GM12878 (cell line): ENCODE measurements around the gene DOCK1. TPM values are rescaled to one million over a fixed set of nuclear protein-coding genes. Genes with fewer than 3 reads are reported as not detected.

Experiments used
- ATAC-seq: fragments of 200-7000 bp; cut with Tn5 transposase; 3 replicates; pipeline ENCODE4 v1.9.1; 2020; ENCODE audit warnings: mild to moderate bottlenecking, moderate library complexity
- BruUV-seq: library from RNA; stranded (reverse); fragments of 400-500 nt; replicated peaks from 2 replicates; lab custom pipeline; 2021; lab: Mats Ljungman, UMichigan
- CTCF ChIA-PET: fragments of 300-600 bp; sonication (Branson Sonifier 250); formaldehyde crosslinking; extraction: SDS; loops from one replicate; lab custom pipeline; 2021; ENCODE audit warnings: inconsistent platforms; lab: Yijun Ruan, JAX
- POLR2A ChIA-PET: fragments of 350-600 bp; formaldehyde crosslinking; extraction: SDS; loops from one replicate; lab custom pipeline; 2021; ENCODE audit warnings: inconsistent platforms; lab: Charles Lee
- RAD21 ChIA-PET: fragments of 300-600 bp; sonication (Branson Sonifier 250); formaldehyde crosslinking; loops from one replicate; lab custom pipeline; 2023; ENCODE audit warnings: antibody characterized with exemption; ENCODE audit not compliant: unreplicated experiment; lab: Charles Lee
- SMC1A ChIA-PET: fragments of 300-600 bp; sonication (Branson Sonifier 250); formaldehyde crosslinking; loops from one replicate; lab custom pipeline; 2023; ENCODE audit not compliant: unreplicated experiment, uncharacterized antibody; lab: Charles Lee
- DNase-seq: peaks from one replicate; pipeline ENCODE4 v3.0.0-alpha.2; 2011; ENCODE audit warnings: low read depth, low spot score
- FAIRE-seq: peaks from 3 replicates; lab custom pipeline; 2011; peaks lifted over from hg19 to GRCh38; lab: Jason Lieb, UNC
- H2AFZ ChIP-seq: 2 replicates; pipeline ENCODE4 v1.6.0; 2011; ENCODE audit warnings: low read depth, low read length, control low read depth; ENCODE audit not compliant: control insufficient read depth
- H3K27ac ChIP-seq: 2 replicates; pipeline ENCODE4 v1.5.1; 2011; ENCODE audit warnings: control low read depth; ENCODE audit not compliant: control insufficient read depth, insufficient read depth
- H3K27me3 ChIP-seq, 2 experiments: replicated peaks in 1 of 2; 2 replicates each; pipeline versions ENCODE4 v1.6.0 to v1.6.1; 2011; ENCODE audit warnings: low read length in 1 of 2; ENCODE audit not compliant: control insufficient read depth in 2 of 2, insufficient read depth in 2 of 2
- H3K36me3 ChIP-seq, 2 experiments: 2 replicates each; pipeline ENCODE4 v1.5.1; 2011; ENCODE audit warnings: low read length in 1 of 2; ENCODE audit not compliant: control insufficient read depth in 2 of 2, insufficient read depth in 2 of 2
- H3K4me1 ChIP-seq: 2 replicates; pipeline ENCODE4 v1.6.1; 2011; ENCODE audit warnings: mild to moderate bottlenecking, low read length, moderate library complexity, mixed read lengths; ENCODE audit not compliant: control insufficient read depth, insufficient read depth
- H3K4me2 ChIP-seq: 2 replicates; pipeline ENCODE4 v1.6.0; 2011; ENCODE audit warnings: control low read depth; ENCODE audit not compliant: control insufficient read depth, insufficient read depth
- H3K4me3 ChIP-seq: fragments of 200-600 bp; sonication (generic); 2 replicates; pipeline ENCODE4 v1.5.1; 2016
- H3K79me2 ChIP-seq: 2 replicates; pipeline ENCODE4 v1.6.0; 2011; ENCODE audit warnings: low read length; ENCODE audit not compliant: control insufficient read depth, insufficient read depth
- H3K9ac ChIP-seq: 2 replicates; pipeline ENCODE4 v1.8.0; 2011; ENCODE audit warnings: low read length, control low read depth, mixed read lengths; ENCODE audit not compliant: control insufficient read depth, insufficient read depth
- H3K9me3 ChIP-seq: replicated peaks from 3 replicates; pipeline ENCODE4 v1.5.1; 2011; ENCODE audit warnings: mild to moderate bottlenecking, low read length; ENCODE audit not compliant: control insufficient read depth, insufficient read depth
- H4K20me1 ChIP-seq: 2 replicates; pipeline ENCODE4 v1.6.0; 2011; ENCODE audit not compliant: control insufficient read depth, insufficient read depth
- CBFB ChIP-seq: IDR thresholded peaks from 2 replicates; pipeline ENCODE4 v1.6.1; 2016; ENCODE audit warnings: antibody characterized with exemption, low read depth
- DPF2 ChIP-seq: fragments of 450-650 bp; IDR thresholded peaks from 2 replicates; pipeline ENCODE4 v1.6.1; 2017; ENCODE audit warnings: mild to moderate bottlenecking
- EZH2 ChIP-seq: IDR thresholded peaks from 2 replicates; pipeline ENCODE4 v1.6.1; 2012; ENCODE audit warnings: low read depth, mild to moderate bottlenecking, control low read depth, inconsistent platforms, low read length, borderline replicate concordance; ENCODE audit not compliant: control insufficient read depth
- GATAD2B ChIP-seq: fragments of 450-650 bp; conservative IDR thresholded peaks from 2 replicates; pipeline ENCODE4 v1.6.1; 2017; ENCODE audit warnings: low read depth, mild to moderate bottlenecking, moderate library complexity
- MYB ChIP-seq: fragments of 150-350 bp; IDR thresholded peaks from 2 replicates; pipeline ENCODE4 v1.6.1; 2014; ENCODE audit warnings: mild to moderate bottlenecking, low read depth, low read length, borderline replicate concordance
- MYC ChIP-seq: IDR thresholded peaks from 2 replicates; pipeline ENCODE4 v1.6.1; 2011; ENCODE audit warnings: mild to moderate bottlenecking, low read length, moderate library complexity, inconsistent platforms; ENCODE audit not compliant: insufficient read depth, insufficient replicate concordance, insufficient read length, severe bottlenecking
- NFYB ChIP-seq: IDR thresholded peaks from 2 replicates; pipeline ENCODE4 v1.6.1; 2011; ENCODE audit warnings: low read depth, mild to moderate bottlenecking, low read length, improper control_type of control experiment, moderate library complexity; ENCODE audit not compliant: insufficient read depth
- NR2C2 ChIP-seq: IDR thresholded peaks from 2 replicates; pipeline ENCODE4 v1.6.1; 2011; ENCODE audit warnings: borderline replicate concordance, low read depth; ENCODE audit not compliant: control insufficient read depth, insufficient read length
- PBX3 ChIP-seq: IDR thresholded peaks from 2 replicates; pipeline ENCODE4 v1.6.1; 2011; ENCODE audit warnings: mild to moderate bottlenecking, low read depth, low read length, moderate library complexity; ENCODE audit not compliant: insufficient replicate concordance
- WGBS: methylation state at CpG from one replicate; pipeline ENCODE4 v1.1.6; 2016; ENCODE audit warnings: low lambda C conversion rate; ENCODE audit not compliant: insufficient replicate concordance, insufficient coverage; ENCODE audit errors: missing lambda C conversion rate; 5-methylcytosine and 5-hydroxymethylcytosine counted together
- in situ Hi-C: fragments of 300-500 bp; cut with MboI; formaldehyde crosslinking; loops from 9 replicates; pipeline ENCODE4 v1.14.3; 2018; ENCODE audit warnings: mixed read lengths
- intact Hi-C: fragments of 100-400 bp; cut with micrococcal nuclease; formaldehyde crosslinking; loops from one replicate; pipeline ENCODE4 v1.14.2; 2022; ENCODE audit not compliant: unreplicated experiment
- polyA plus RNA-seq, 11 experiments: library from polyadenylated mRNA; depleted of rRNA in 4 of 11; unstranded in 6 of 11; stranded (reverse) in 5 of 11; fragments of >200 nt; fragmentation: Nextera tagmentation in 4 of 11; fragmentation: Illumina TruSeq in 1 of 11; extraction: Ambion mirVana in 4 of 11; extraction: Trizol in 1 of 11; gene quantifications; 1 replicate in 1 of 11; 2 replicates in 10 of 11; pipeline versions ENCODE4 v1.2.1 to v1.2.3, GENCODE V29; 2011 to 2016; ENCODE audit warnings: inconsistent platforms in 2 of 11, missing spikeins in 2 of 11, low read depth in 1 of 11
- total RNA-seq, 4 experiments: library from RNA; depleted of rRNA in 3 of 4; stranded (reverse); fragments of >200 nt in 3 of 4; fragmentation: Illumina TruSeq in 1 of 4; extraction: Trizol in 1 of 4; gene quantifications; 2 replicates each; pipeline versions ENCODE4 v1.2.1 to v1.2.3, GENCODE V29; 2013 to 2021
- TF ChIP-seq, protein P1 (sequence below): fragments of 450-650 bp; formaldehyde crosslinking; IDR thresholded peaks from 2 replicates; pipeline ENCODE4 v1.4.0; 2022; ENCODE audit warnings: mild to moderate bottlenecking, moderate library complexity

Gene DOCK1
- total and polyA plus RNA-seq, 10 of the 15 experiments (the other 5 are each of a cell fraction or from before 2014, with no cell fraction given) = 0.05 to 0.18 TPM; not detected in 8

DNA sequence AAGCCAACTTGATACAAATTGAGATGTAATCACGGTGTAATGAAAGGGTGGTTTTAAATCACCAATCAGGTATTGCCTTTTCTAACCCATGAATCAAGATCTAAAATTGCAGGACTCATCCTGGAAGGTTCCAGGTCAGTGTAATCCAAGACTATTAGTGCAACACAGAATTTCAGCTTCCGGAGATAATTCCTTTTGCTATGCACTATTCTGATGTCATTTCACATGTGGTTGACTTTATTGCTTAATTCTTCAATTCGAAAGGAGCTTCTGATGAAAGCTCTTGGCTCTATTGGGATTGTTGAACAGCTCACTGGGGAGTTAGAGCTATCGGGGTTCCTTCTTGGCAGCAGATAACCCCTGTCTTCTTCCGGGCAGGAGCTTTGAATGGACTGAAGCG, 438.6 kb downstream of the DOCK1 start:
- CTCF ChIA-PET = interaction anchor here (0.5 kb wide), 1 partner anchor 29 kb away, joined by 3 read pairs; no protein-coding TSS in a partner anchor
- RAD21 ChIA-PET = no interaction called here
- Histone ChIP-seq H3K4me1 (no peaks in the 10 kb centered on the region), H3K4me2 (no peak overlapping the region), H4K20me1 (no peaks in the 10 kb centered on the region), H3K27me3 (no peaks in the 10 kb centered on the region), H2AFZ (no peak overlapping the region), H3K9me3 (no peaks in the 10 kb centered on the region), H3K9ac (no peak overlapping the region), H3K4me3 (no peak overlapping the region), H3K79me2 (no peaks in the 10 kb centered on the region), H3K36me3 (no peaks in the 10 kb centered on the region), H3K27ac (no peak overlapping the region)
- TF ChIP-seq NFYB (no peak), DPF2 (no peak), MYB (no peak), MYC (no peak), EZH2 (no peak), GATAD2B (no peak), CBFB (no peak), PBX3 (no peak), NR2C2 (no peak)
- TF ChIP-seq, protein P1, sequence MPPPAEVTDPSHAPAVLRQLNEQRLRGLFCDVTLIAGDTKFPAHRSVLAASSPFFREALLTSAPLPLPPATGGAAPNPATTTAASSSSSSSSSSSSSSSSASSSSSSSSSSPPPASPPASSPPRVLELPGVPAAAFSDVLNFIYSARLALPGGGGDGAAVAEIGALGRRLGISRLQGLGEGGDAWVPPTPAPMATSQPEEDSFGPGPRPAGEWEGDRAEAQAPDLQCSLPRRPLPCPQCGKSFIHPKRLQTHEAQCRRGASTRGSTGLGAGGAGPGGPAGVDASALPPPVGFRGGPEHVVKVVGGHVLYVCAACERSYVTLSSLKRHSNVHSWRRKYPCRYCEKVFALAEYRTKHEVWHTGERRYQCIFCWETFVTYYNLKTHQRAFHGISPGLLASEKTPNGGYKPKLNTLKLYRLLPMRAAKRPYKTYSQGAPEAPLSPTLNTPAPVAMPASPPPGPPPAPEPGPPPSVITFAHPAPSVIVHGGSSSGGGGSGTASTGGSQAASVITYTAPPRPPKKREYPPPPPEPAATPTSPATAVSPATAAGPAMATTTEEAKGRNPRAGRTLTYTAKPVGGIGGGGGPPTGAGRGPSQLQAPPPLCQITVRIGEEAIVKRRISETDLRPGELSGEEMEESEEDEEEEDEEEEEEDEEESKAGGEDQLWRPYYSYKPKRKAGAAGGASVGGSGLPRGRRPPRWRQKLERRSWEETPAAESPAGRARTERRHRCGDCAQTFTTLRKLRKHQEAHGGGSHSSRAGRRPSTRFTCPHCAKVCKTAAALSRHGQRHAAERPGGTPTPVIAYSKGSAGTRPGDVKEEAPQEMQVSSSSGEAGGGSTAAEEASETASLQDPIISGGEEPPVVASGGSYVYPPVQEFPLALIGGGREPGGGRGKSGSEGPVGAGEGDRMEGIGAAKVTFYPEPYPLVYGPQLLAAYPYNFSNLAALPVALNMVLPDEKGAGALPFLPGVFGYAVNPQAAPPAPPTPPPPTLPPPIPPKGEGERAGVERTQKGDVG (CRISPR knock-in tag) = no peak
- FAIRE-seq (no peak), DNase-seq (no peak), ATAC-seq (no peak)
- in situ Hi-C loops = no loop called here
- 23% methylated on average over 6 of the region's 6 CpGs for WGBS
- SMC1A ChIA-PET = interaction anchor here (1.9 kb wide), 1 partner anchor 10 kb away, joined by 4 read pairs; no protein-coding TSS in a partner anchor
- POLR2A ChIA-PET = interaction anchor here (0.7 kb wide), 1 partner anchor 50 kb away, joined by 3 read pairs; no protein-coding TSS in a partner anchor
- intact Hi-C loops = no loop called here
- no TSS peak for BruUV-seq
